C4-2B (cell line): ENCODE measurements around the gene ARHGAP42.

Experiments used
- CTCF ChIP-seq: fragments of 450-650 bp; conservative IDR thresholded peaks from 2 replicates; pipeline ENCODE4 v1.5.1; 2017; ENCODE audit warnings: mild to moderate bottlenecking
- ZFX ChIP-seq: fragments of 450-650 bp; IDR thresholded peaks from 2 replicates; pipeline ENCODE4 v1.6.1; 2017

GRCh38 chr11:100759856-100760255 lies 72.8 kb downstream of the ARHGAP42 start:
- TF ChIP-seq CTCF (no peak), ZFX (no peak)
